ENCODE data around the gene PNPLA5.
"Not testable (repeated sequence)": the region's sequence is repeated elsewhere in the genome, so short reads cannot be mapped to it uniquely, and the experiment has no call there.

Gene PNPLA5

DNA sequence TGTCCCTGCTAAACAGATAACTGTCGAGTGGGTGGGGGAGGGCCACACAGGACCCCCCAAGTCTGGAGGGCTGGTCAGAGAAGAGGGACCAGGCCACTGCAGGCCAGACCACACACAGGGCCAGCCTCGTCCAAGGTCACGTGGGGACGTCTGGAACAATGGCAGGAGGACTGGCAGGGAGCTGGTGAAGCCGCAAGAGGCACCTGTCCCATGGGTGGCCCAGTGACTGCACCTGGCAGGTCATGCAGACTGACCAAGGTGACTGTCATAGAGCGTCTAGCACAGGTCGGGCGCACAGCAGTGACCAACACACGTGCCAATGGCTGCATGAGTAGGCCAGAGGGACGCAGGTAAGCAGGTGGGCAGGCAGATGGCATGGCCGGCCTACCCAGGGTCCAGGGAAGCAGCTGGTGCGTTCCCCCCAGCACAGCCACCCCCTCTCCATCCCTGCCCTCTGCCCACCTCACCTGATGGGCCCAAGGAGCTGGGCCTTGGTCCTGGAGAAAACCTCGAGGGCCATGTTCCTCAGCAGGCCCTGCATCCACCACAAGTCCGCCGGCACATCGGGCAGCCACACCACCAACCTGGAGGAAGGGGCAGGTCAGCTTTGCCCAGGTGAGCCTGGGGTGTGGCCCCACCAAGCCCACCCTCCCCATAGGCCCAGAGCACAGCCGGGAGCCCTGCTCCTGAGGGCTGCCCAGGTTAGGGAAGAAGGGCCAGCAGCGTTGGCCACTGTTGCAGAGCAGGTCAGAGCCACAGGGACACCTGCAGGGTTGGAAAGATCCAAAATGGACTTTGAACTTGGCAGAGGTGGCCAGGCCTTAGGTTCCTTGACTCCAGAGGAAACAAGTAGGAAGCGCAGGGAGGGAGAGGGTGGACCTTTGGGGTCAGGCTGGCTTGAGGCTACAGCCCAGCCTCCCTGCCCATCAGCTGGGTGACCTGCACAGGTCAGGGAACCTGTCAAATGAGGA lies 10.4 kb downstream of the PNPLA5 start:
- no peak for DNase-seq (ENCODE audit: low read depth in 3 of 3)

- DNase-seq (ENCODE audit: low read depth in 3 of 3) = no peak
Observed at GRCh38 chr22:43880541-43880991, 11.2 kb downstream of the PNPLA5 start.

GRCh38 chr22:43879901-43880540 lies 11.8 kb downstream of the PNPLA5 start:
- DNase-seq (ENCODE audit: low read depth in 3 of 3) = no peak

- no peak for DNase-seq (ENCODE audit: low read depth in 3 of 3)
Observed at GRCh38 chr22:43878831-43879550, 12.8 kb downstream of the PNPLA5 start.

DNA sequence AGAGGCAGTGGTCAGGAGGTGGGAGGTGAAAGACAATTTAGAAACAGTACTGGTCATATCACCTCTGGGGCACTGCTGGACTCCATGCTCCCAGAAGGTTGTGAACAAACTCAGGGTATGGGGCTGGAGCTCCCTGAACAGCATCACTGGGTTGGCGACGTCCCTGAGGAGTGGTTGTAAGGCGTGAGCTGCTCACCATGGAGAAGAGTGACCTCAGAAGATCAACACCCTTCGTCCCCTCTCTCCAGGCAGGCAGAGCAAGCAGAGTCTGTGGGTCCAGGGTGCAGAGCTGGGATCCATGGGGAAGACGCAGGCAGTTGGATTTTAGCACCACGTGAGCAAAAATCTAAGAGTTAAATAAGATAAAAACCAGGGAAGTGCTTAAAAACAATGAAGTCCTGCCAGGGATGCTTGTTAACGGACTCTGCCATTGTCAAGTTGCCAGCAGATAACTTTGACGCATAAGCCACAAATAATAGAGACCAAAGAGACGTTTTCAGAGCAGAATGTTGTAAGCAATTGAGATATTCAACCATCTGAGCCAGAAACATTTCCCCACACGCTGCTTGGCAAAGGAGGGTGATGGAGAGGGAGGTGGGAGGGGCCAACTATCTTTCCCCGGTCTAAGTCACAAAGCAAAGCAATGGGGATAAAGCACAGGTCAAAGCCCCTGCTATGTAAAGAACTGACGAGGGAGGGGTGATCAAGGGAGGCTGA lies 13.6 kb downstream of the PNPLA5 start:
- no peak for DNase-seq (ENCODE audit: low read depth in 3 of 3)

DNA sequence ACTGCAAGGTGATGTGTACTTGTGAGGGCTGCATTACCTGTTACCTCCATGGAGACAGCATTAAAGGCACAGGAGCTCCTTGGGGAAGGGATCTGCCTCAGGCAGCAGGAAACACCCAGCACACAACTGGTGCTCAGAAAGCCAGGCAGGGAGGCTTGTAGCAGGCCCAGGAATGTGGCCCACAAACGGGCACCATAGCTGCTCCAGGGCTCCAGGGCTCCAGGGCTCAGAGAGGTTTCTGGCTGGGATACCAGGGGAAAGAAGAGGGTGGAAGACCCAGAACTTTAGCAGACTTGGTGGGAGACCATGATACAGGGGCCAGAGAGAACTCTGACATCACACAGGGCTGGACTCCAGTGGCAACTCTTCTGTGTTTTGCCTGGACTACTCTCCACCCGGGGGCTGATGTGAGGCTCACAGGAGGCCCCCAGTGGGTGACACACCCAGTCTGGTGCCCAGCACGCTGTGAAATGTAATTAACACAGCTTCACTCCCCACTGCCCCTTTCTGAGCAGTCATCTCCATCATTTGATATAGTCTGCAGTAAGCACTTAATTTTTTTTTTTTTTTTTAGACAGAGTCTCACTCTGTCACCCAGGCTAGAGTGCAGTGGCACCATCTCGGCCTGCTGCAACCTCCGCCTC lies 14.8 kb downstream of the PNPLA5 start:
- DNase-seq (ENCODE audit: low read depth in 3 of 3) = no peak

- DNase-seq (ENCODE audit: low read depth in 3 of 3) = no peak
Observed at GRCh38 chr22:43869799-43870198, 22.0 kb downstream of the PNPLA5 start.

DNA sequence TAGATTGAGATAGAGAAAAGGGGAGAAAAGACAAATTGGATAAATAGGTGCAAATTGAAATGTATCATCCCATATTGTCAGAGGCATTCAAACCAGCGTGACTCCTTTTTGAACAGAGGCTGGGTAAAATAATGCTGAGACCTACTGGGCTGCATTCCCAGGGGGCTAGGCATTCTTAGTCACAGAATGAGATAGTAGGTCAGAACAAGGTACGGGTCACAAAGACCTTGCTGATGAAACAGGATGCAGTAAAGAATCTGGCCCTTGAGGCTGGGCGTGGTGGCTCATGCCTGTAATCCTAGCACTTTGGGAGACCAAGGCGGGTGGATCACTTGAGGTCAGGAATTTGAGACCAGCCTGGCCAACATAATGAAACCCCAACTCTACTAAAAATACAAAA lies 22.8 kb downstream of the PNPLA5 start:
- not testable (repeated sequence) for DNase-seq (ENCODE audit: low read depth in 3 of 3)

GRCh38 chr22:43867839-43868635 lies 23.8 kb downstream of the PNPLA5 start:
- DNase-seq (ENCODE audit: low read depth in 3 of 3) = peak in 2 of 3 donors; percentile 9 to 10

DNA sequence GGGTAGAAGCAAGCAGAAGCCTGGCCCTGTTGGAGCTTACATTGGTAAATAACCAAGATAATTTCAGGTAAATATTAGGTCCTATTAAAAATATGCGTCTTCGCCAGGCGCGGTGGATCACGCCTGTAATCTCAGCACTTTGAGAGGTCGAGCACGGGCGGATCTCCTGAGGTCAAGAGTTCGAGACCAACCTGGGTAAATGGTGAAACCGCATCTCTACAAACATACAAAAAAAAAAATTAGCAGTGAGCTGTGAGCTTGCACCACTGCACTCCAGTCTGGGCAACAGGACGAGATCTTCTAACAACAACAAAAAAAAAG lies 29.0 kb downstream of the PNPLA5 start:
- DNase-seq (ENCODE audit: low read depth in 3 of 3) = no peak

GRCh38 chr22:43862074-43862881 lies 29.5 kb downstream of the PNPLA5 start, which contains the start of gene SULT4A1:
SULT4A1 (minus strand) TSS chr22:43862513; CDS start chr22:43862382, 131 bp downstream.
- no peak for DNase-seq (ENCODE audit: low read depth in 3 of 3)

- no peak for DNase-seq (ENCODE audit: low read depth in 3 of 3)
Observed at GRCh38 chr22:43861529-43861928, 30.3 kb downstream of the PNPLA5 start.

DNA sequence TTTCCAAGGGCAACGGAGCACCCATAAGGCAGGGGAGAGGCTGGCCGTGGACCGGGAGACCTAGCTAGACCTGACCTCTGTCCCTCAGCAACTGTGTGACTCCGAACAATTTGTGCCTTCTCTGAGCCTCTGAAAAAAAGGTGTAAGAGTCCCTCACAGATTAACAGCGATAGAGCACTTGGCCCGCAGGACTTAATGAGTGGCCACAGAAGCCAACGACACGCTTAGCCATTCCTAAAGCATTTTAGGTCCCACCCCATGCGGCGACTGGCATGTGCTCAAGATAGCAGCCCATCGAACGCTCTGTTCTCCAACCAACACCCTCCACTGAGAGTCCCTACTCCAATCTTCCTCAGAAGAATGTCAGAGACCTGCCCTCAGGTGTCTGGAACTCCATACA lies 31.0 kb downstream of the PNPLA5 start:
- DNase-seq (ENCODE audit: low read depth in 3 of 3) = no peak

DNA sequence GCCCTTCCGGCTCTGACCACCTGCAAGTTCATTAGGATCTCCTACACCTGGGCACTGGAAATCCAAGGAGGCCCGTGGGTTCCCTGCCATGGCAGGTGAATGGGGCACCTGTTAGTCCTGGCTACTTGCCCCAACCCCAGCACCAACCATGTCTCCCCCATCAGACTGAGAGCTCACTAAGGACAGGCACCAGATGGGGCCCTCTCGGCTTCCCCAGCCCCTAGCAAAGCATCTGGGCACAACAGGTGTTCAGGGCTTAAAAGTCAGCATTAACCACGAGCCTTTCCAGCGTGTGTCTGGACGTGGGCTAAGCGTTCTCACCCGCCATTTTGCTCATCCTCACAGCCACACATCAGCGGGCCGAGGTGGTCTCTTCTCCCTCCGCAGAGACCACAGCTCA lies 31.7 kb downstream of the PNPLA5 start:
- DNase-seq (ENCODE audit: low read depth in 3 of 3) = no peak

GRCh38 chr22:43859621-43860020 lies 32.2 kb downstream of the PNPLA5 start:
- DNase-seq (ENCODE audit: low read depth in 3 of 3) = no peak

GRCh38 chr22:43859176-43859575 lies 32.6 kb downstream of the PNPLA5 start:
- DNase-seq (ENCODE audit: low read depth in 3 of 3) = no peak

DNA sequence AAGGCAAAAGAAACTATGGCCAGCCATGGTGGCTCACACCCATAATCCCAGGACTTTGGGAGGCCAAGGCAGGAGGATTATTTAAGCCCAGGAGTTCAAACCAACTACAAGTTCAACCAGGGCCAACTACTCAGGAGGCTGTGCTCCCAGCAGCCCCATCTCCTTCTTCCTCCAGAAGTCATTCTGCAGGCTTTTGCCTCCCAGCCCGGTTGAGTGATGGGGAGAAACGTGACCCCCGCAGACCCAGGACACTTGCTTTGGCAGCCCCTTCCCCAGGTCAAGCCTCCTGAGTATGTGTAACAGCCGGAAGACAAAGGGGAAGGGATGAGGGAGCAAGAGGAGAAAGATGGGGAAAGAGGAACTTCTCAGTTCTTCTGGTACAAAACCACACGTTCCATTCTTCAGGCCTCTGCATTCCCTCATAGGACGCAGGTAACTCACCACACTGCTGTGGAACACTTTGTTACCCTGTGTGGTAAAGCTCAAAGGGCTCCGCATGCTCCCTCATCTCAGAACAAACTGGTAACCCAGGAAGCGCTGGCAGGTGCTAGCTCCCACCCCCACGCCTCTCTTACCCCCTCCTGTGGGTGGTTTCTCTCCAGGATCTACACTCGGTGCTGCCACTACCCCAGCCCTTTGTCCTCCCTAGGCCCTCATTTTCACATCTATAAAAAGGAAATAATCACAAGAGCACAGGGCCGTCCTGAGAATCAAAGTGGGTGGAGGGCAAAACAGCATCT lies 33.5 kb downstream of the PNPLA5 start:
- no peak for DNase-seq (ENCODE audit: low read depth in 3 of 3)

- no peak for DNase-seq (ENCODE audit: low read depth in 3 of 3)
Observed at GRCh38 chr22:43857367-43857766, 34.4 kb downstream of the PNPLA5 start.

DNA sequence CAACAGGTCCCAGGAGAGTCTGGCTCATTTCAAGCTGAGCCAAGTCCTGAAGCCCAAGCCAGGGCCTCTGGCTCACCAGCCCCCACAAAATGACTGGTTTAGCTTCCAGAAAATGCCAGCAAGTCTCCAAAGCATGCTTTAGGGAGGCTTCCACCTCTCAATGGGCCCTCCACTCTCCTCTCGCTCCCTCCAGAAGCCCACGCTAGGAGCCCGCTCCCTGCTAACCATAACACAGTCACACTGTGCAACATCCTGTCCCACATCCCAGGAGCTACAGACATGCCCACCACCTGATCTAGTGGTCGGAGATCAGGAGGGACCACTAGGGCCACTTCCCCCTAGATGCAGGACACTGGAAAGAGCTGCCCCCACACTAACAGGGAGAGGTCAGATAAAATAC lies 36.4 kb downstream of the PNPLA5 start:
- DNase-seq (ENCODE audit: low read depth in 3 of 3) = no peak

All from stimulated activated CD4-positive, alpha-beta T cell treated with anti-CD3 and anti-CD28 coated beads, TNF-alpha, amount 100 ng/mL, for 48 hours (primary cell).